Measurements from ENCODE around the gene HEATR5A. TPM values are rescaled to one million over a fixed set of nuclear protein-coding genes. Genes with fewer than 3 reads are reported as not detected.

Gene HEATR5A
- total RNA-seq, 4 donors from 2014 or later: 15.3 to 58.4 (median 38.5) TPM

- TF ChIP-seq EP300 (IDR thresholded peaks at IDR 0.05; ENCODE audit: low read depth): no peak
- no peak for TF ChIP-seq POLR2A (IDR thresholded peaks at IDR 0.05)
- TF ChIP-seq CTCF (IDR thresholded peaks at IDR 0.05): no peak
- TF ChIP-seq POLR2AphosphoS5 (IDR thresholded peaks at IDR 0.05): no peak
- 37 to 38% methylated on average over 10 to 11 of the region's 11 CpGs for WGBS, 2 donors (ENCODE audit: low coverage in 1 of 2)
- intact Hi-C loops (cut with DNase I; ENCODE audit: low total_unique reads) (no loop called here), in situ Hi-C loops (cut with MboI; ENCODE audit: low pct_ligation_motif_present in 1 of 4, low pct_unique_long_range_greater_than_20kb in 1 of 4, low sequenced_read_pairs in 3 of 4) (no loop called here)
- H3K27ac ChIP-seq: peak overlapping the region; percentile 89 to 93 (median 92)
- peak overlapping the region in 3 of 4 donors; percentile 52 to 73 (median 62) for H3K4me3 ChIP-seq
- peaks cover 0 to 15% (median 4%) of the 10 kb centered on the region in 4 donors for H3K4me1 ChIP-seq
- DNase-seq: no peak
- no peaks in the 10 kb centered on the region for H3K9me3 ChIP-seq
- no peaks in the 10 kb centered on the region for H3K36me3 ChIP-seq
- no peaks in the 10 kb centered on the region for H3K27me3 ChIP-seq
These were observed 37.6 kb upstream of the HEATR5A start for GRCh38 chr14:31457665-31458659.

GRCh38 chr14:31456841-31457664 lies 36.7 kb upstream of the HEATR5A start, which contains the start of gene DTD2:
Gene DTD2 (minus strand): TSS chr14:31457506. CDS start chr14:31457393, 113 bp downstream.
- H3K27me3 ChIP-seq: no peaks in the 10 kb centered on the region
- DNase-seq: peak; percentile 96
- in situ Hi-C loops (cut with MboI; ENCODE audit: low pct_ligation_motif_present in 1 of 4, low pct_unique_long_range_greater_than_20kb in 1 of 4, low sequenced_read_pairs in 3 of 4) (no loop called here), intact Hi-C loops (cut with DNase I; ENCODE audit: low total_unique reads) (no loop called here)
- TF ChIP-seq POLR2AphosphoS5 (IDR thresholded peaks at IDR 0.05): peak; percentile 91 to 93 (median 92)
- no peak for TF ChIP-seq CTCF (IDR thresholded peaks at IDR 0.05)
- peak; percentile 82 for TF ChIP-seq POLR2A (IDR thresholded peaks at IDR 0.05)
- no peak for TF ChIP-seq EP300 (IDR thresholded peaks at IDR 0.05; ENCODE audit: low read depth)
- no peaks in the 10 kb centered on the region for H3K9me3 ChIP-seq
- H3K4me3 ChIP-seq: peak within 1 kb of the TSS; percentile 52 to 73 (median 58)
- peak within 1 kb of the TSS; percentile 89 to 93 (median 92) for H3K27ac ChIP-seq
- 0 to 1% methylated on average over 5 to 69 of the region's 70 CpGs for WGBS, 2 donors (ENCODE audit: low coverage in 1 of 2)
- H3K4me1 ChIP-seq: peaks cover 0 to 15% (median 4%) of the 10 kb centered on the region in 4 donors
- peaks cover 0 to 4% (median 2%) of the 10 kb centered on the region in 4 donors for H3K36me3 ChIP-seq

GRCh38 chr14:31449971-31450610 lies 29.7 kb upstream of the HEATR5A start:
- intact Hi-C loops (cut with DNase I; ENCODE audit: low total_unique reads): no loop called here
- no peaks in the 10 kb centered on the region for H3K4me1 ChIP-seq
- no peak overlapping the region for H3K4me3 ChIP-seq
- no peak overlapping the region for H3K27ac ChIP-seq
- H3K36me3 ChIP-seq: peaks cover 0 to 10% (median 3%) of the 10 kb centered on the region in 4 donors
- WGBS, 2 donors (ENCODE audit: low coverage in 1 of 2): 17 to 42% methylated on average over 1 to 2 of the region's 2 CpGs
- H3K27me3 ChIP-seq: no peaks in the 10 kb centered on the region
- in situ Hi-C loops (cut with MboI; ENCODE audit: low pct_ligation_motif_present in 1 of 4, low pct_unique_long_range_greater_than_20kb in 1 of 4, low sequenced_read_pairs in 3 of 4): no loop called here
- no peaks in the 10 kb centered on the region for H3K9me3 ChIP-seq
- no peak for DNase-seq
- TF ChIP-seq POLR2A (IDR thresholded peaks at IDR 0.05): no peak
- TF ChIP-seq CTCF (IDR thresholded peaks at IDR 0.05): peak; percentile 32 to 58 (median 39)
- no peak for TF ChIP-seq POLR2AphosphoS5 (IDR thresholded peaks at IDR 0.05)
- no peak for TF ChIP-seq EP300 (IDR thresholded peaks at IDR 0.05; ENCODE audit: low read depth)

Data from transverse colon (tissue), 4 donors.